Colonic mucosa (tissue), 4 donors: ENCODE results near the gene CDK5. TPM values are rescaled to one million over a fixed set of nuclear protein-coding genes. Genes with fewer than 3 reads are reported as not detected.
"Not testable (repeated sequence)": the region's sequence is repeated elsewhere in the genome, so short reads cannot be mapped to it uniquely, and the experiment has no call there.

ENCODE experiments used
- DNase-seq: peaks from one replicate; pipeline ENCODE4 v3.0.0-alpha.2; 2020
- H3K27ac ChIP-seq: fragments of 200-600 bp; one replicate; pipeline ENCODE4 v1.8.0; 2021
- H3K27me3 ChIP-seq: fragments of 200-600 bp; one replicate; pipeline ENCODE4 v1.8.0; 2021
- H3K36me3 ChIP-seq: fragments of 200-600 bp; one replicate; pipeline ENCODE4 v1.8.0; 2021
- H3K4me1 ChIP-seq: fragments of 200-600 bp; one replicate; pipeline ENCODE4 v1.8.0; 2021; ENCODE audit warnings: mild to moderate bottlenecking
- H3K4me3 ChIP-seq: fragments of 200-600 bp; one replicate; pipeline ENCODE4 v1.8.0; 2021
- H3K9ac ChIP-seq, 2 donors: one replicate each; pipeline ENCODE4 v1.7.0; 2013; ENCODE audit warnings: control low read depth in 2 of 2, low read depth in 2 of 2, low read length in 2 of 2
- H3K9me3 ChIP-seq: fragments of 200-600 bp; one replicate; pipeline ENCODE4 v1.8.0; 2021
- CTCF ChIP-seq: fragments of 200-600 bp; IDR thresholded peaks from one replicate; pipeline ENCODE4 v1.8.0; 2022; ENCODE audit warnings: antibody characterized with exemption, mild to moderate bottlenecking
- intact Hi-C: fragments of 100-400 bp; cut with DNase I; formaldehyde crosslinking; loops from one replicate; pipeline ENCODE4 v1.14.1; 2022
- total RNA-seq, 2 donors: library from RNA; stranded (reverse); fragmentation: NEBNext Ultra II Directional in 1 of 2; extraction: Animal tissue kit (Norgen Biotek cat#: 25700) in 1 of 2; gene quantifications; one replicate each; pipeline ENCODE4 v1.2.1, GENCODE V29; 2021
- donor health status: healthy.
- donor health status: DM: no; HTN: no; CAD: no.
- donor health status: DM: no; HTN: no; CAD: no.

CDK5 gene
- total RNA-seq, 2 donors from 2014 or later, result 11.3 to 15.9 TPM

DNA sequence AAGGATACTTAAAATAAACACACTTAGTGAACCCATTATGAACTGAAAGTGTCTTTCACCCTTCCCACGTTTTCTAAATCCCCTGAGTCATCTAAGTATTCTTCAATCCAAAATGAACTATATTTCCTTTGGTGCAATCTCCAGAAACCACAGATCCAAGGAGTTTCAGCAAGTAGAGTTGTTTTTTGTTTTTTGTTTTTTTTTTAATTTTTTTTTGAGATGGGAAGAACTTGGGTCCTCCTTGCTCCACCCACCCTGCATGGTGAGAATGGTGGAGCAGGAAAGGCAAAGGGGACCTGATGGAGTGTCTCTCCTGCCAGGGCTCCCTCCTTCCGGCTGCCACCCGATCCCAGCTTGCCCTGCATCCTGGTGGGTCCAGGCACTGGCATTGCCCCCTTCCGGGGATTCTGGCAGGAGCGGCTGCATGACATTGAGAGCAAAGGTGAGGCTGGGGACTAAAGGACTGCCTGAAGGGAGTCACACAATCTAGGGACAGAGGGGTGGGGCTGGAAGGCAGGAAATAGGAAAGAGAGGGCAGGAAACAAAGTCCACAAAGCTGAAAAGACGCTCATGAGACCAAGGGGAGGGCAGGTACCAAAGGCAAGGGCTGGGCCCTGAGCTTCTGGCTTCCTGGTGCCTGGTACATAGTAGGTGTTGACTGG, 45.5 kb downstream of the CDK5 start:
- Histone ChIP-seq H3K9ac (no peak overlapping the region), H3K27ac (peak overlapping the region; percentile 53), H3K27me3 (no peaks in the 10 kb centered on the region), H3K36me3 (no peaks in the 10 kb centered on the region), H3K4me1 (no peaks in the 10 kb centered on the region), H3K9me3 (no peaks in the 10 kb centered on the region), H3K4me3 (no peak overlapping the region)
- DNase-seq, result peak; percentile 78
- intact Hi-C loops, result no loop called here
- TF ChIP-seq CTCF, result no peak

DNA sequence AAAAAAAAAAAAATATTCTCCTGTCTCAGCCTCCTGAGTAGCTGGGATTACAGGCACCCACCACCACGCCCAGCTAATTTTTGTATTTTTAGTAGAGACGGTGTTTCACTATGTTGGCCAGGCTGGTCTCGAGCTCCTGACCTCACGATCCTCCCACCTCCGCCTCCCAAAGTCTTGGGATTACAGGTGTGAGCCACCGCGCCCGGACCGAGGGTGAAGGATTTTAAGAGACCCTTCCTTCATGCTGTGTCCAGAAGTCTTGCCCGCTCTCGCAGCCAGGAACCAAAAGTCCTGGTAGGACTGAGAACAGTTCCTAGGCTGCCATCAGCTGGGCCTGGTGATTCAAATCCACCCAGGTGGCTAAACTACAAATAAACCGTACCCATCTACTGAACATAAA, 46.1 kb downstream of the CDK5 start:
- DNase-seq, intact Hi-C loops, H3K4me1 ChIP-seq, H3K9me3 ChIP-seq, H3K27me3 ChIP-seq, H3K36me3 ChIP-seq, H3K9ac ChIP-seq, H3K4me3 ChIP-seq: not testable (repeated sequence)
- peak overlapping the region; percentile 53 for H3K27ac ChIP-seq

GRCh38 chr7:151011097-151011409, 46.6 kb downstream of the CDK5 start:
- Histone ChIP-seq H3K27ac (no peak overlapping the region), H3K27me3 (no peaks in the 10 kb centered on the region), H3K4me1 (no peaks in the 10 kb centered on the region)

GRCh38 chr7:151010307-151011096, 47.2 kb downstream of the CDK5 start:
- Histone ChIP-seq H3K27ac (no peak overlapping the region), H3K36me3 (no peaks in the 10 kb centered on the region), H3K9me3 (no peaks in the 10 kb centered on the region), H3K9ac (no peak overlapping the region), H3K4me1 (no peaks in the 10 kb centered on the region), H3K4me3 (no peak overlapping the region), H3K27me3 (no peaks in the 10 kb centered on the region)
- intact Hi-C loops, result no loop called here
- no peak for DNase-seq
- no peak for TF ChIP-seq CTCF

More at GRCh38 chr7:151011097-151011409, 46.6 kb downstream of the CDK5 start:
- no peak for TF ChIP-seq CTCF
- Histone ChIP-seq H3K36me3 (no peaks in the 10 kb centered on the region), H3K9ac (no peak overlapping the region), H3K4me3 (no peak overlapping the region), H3K9me3 (no peaks in the 10 kb centered on the region)
- no peak for DNase-seq
- intact Hi-C loops, result no loop called here

DNA sequence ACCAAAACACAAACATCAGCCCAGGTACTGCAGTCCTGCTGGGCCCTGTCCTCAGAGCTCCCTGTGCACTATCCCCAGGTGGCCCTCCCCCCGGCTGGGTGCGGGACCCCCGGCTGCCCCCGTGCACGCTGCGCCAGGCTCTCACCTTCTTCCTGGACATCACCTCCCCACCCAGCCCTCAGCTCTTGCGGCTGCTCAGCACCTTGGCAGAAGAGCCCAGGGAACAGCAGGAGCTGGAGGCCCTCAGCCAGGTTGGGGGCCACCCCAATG, 47.7 kb downstream of the CDK5 start:
- no peaks in the 10 kb centered on the region for H3K27me3 ChIP-seq
- H3K4me1 ChIP-seq, result no peaks in the 10 kb centered on the region
- no peaks in the 10 kb centered on the region for H3K9me3 ChIP-seq
- no peaks in the 10 kb centered on the region for H3K36me3 ChIP-seq
- DNase-seq, result no peak
- no peak overlapping the region for H3K27ac ChIP-seq
- H3K4me3 ChIP-seq, result no peak overlapping the region
- no peak for TF ChIP-seq CTCF
- no peak overlapping the region for H3K9ac ChIP-seq
- intact Hi-C loops, result no loop called here

- H3K9ac ChIP-seq, result no peak overlapping the region
- TF ChIP-seq CTCF, result no peak
- no peaks in the 10 kb centered on the region for H3K36me3 ChIP-seq
- H3K9me3 ChIP-seq, result no peaks in the 10 kb centered on the region
- no peak for DNase-seq
- no peaks in the 10 kb centered on the region for H3K27me3 ChIP-seq
- intact Hi-C loops, result no loop called here
- no peak overlapping the region for H3K4me3 ChIP-seq
- no peak overlapping the region for H3K27ac ChIP-seq
- H3K4me1 ChIP-seq, result no peaks in the 10 kb centered on the region
Observed at GRCh38 chr7:151009327-151010036, 48.2 kb downstream of the CDK5 start.
